Epidermal melanocyte (primary cell): ENCODE data around the gene ATP6V1C2.

Source experiments
- DNase-seq: peaks from one replicate; pipeline ENCODE4 v3.0.0; 2011; ENCODE audit warnings: low spot score; ENCODE audit not compliant: insufficient read length

The ATP6V1C2 gene

GRCh38 chr2:10721396-10722251, at the start of gene ATP6V1C2:
Gene ATP6V1C2, plus strand, starts transcription at chr2:10721630. Its CDS starts 1,220 bp downstream, at chr2:10722850.
- no peak for DNase-seq

- DNase-seq: no peak
These were observed 46.3 kb upstream of the ATP6V1C2 start for GRCh38 chr2:10675131-10675530.

GRCh38 chr2:10678225-10678624, 43.2 kb upstream of the ATP6V1C2 start:
- no peak for DNase-seq

GRCh38 chr2:10680214-10680613, 41.2 kb upstream of the ATP6V1C2 start:
- no peak for DNase-seq

- DNase-seq: no peak
These were observed 40.5 kb upstream of the ATP6V1C2 start for GRCh38 chr2:10680957-10681356.

- no peak for DNase-seq
These were observed 35.2 kb upstream of the ATP6V1C2 start for GRCh38 chr2:10686176-10686730.

- no peak for DNase-seq
These were observed 32.3 kb upstream of the ATP6V1C2 start for GRCh38 chr2:10688921-10689807.

- no peak for DNase-seq
These were observed 29.9 kb upstream of the ATP6V1C2 start for GRCh38 chr2:10691521-10691920.

GRCh38 chr2:10700078-10700803, 21.2 kb upstream of the ATP6V1C2 start:
- no peak for DNase-seq

- DNase-seq: no peak
These were observed 17.3 kb upstream of the ATP6V1C2 start for GRCh38 chr2:10704034-10704594.

- DNase-seq: no peak
These were observed 15.4 kb upstream of the ATP6V1C2 start for GRCh38 chr2:10706033-10706432.

- no peak for DNase-seq
These were observed 13.6 kb upstream of the ATP6V1C2 start for GRCh38 chr2:10707831-10708230.

GRCh38 chr2:10709290-10709939, 12.0 kb upstream of the ATP6V1C2 start:
- DNase-seq: no peak

- DNase-seq: no peak
These were observed 9.1 kb upstream of the ATP6V1C2 start for GRCh38 chr2:10712185-10712809.

- DNase-seq: no peak
These were observed 4.8 kb upstream of the ATP6V1C2 start for GRCh38 chr2:10716581-10716980.

- peak; percentile 73 for DNase-seq
These were observed 3.8 kb upstream of the ATP6V1C2 start for GRCh38 chr2:10717628-10718027.

GRCh38 chr2:10720306-10720705, 1.1 kb upstream of the ATP6V1C2 start:
- DNase-seq: no peak

GRCh38 chr2:10720947-10721395, 459 bp upstream of the ATP6V1C2 start:
- DNase-seq: no peak

GRCh38 chr2:10722252-10722825, 909 bp downstream of the ATP6V1C2 start:
- DNase-seq: no peak
